ENCODE results near the gene ZNRF1. TPM values are rescaled to one million over a fixed set of nuclear protein-coding genes. Genes with fewer than 3 reads are reported as not detected.
A peak's percentile ranks its signal among the peaks of the same experiment; 100 is the strongest.

ZNRF1 gene
- total and polyA plus RNA-seq, 10 of the 15 experiments (the other 5 are each of a cell fraction or from before 2014, with no cell fraction given), result 5.8 to 25.9 (median 14.3) TPM

GRCh38 chr16:75095204-75095621 is 96.4 kb downstream of the ZNRF1 start:
- FAIRE-seq (no peak), DNase-seq (ENCODE audit: low read depth, low spot score) (no peak), ATAC-seq (peak; percentile 59)
- no peaks in the 10 kb centered on the region for H4K20me1 ChIP-seq (ENCODE audit: control insufficient read depth, insufficient read depth)
- no peak overlapping the region for H3K27ac ChIP-seq (ENCODE audit: control insufficient read depth, insufficient read depth)
- H3K79me2 ChIP-seq (ENCODE audit: control insufficient read depth, insufficient read depth, low read length), result no peaks in the 10 kb centered on the region; the same call in 1 of the 2 replicates
- H3K27me3 ChIP-seq (replicated peaks in 1 of 2; ENCODE audit: control insufficient read depth in 2 of 2, insufficient read depth in 2 of 2, low read length in 1 of 2), result no peaks in the 10 kb centered on the region
- ChIA-PET SMC1A (ENCODE audit: uncharacterized antibody, unreplicated experiment) (no interaction called here), POLR2A (no interaction called here), RAD21 (ENCODE audit: unreplicated experiment) (no interaction called here), CTCF (interaction anchor here (1.8 kb wide), 1 partner anchor 16 kb away, joined by 6 read pairs; no protein-coding TSS in a partner anchor)
- no TSS peak for BruUV-seq (replicated peaks)
- H3K4me2 ChIP-seq (ENCODE audit: control insufficient read depth, insufficient read depth), result no peak overlapping the region
- H2AFZ ChIP-seq (ENCODE audit: control insufficient read depth, low read depth, low read length), result no peak overlapping the region
- no peak overlapping the region for H3K9ac ChIP-seq (ENCODE audit: control insufficient read depth, insufficient read depth, low read length)
- in situ Hi-C loops (cut with MboI), result no loop called here
- no peak overlapping the region for H3K4me3 ChIP-seq
- H3K4me1 ChIP-seq (ENCODE audit: control insufficient read depth, insufficient read depth, low read length), result peaks cover 23% of the 10 kb centered on the region
- H3K9me3 ChIP-seq (replicated peaks; ENCODE audit: control insufficient read depth, insufficient read depth, low read length), result no peaks in the 10 kb centered on the region
- intact Hi-C loops (cut with micrococcal nuclease; ENCODE audit: unreplicated experiment), result no loop called here
- WGBS (ENCODE audit: insufficient coverage, insufficient replicate concordance, low lambda C conversion rate, missing lambda C conversion rate), result 62% methylated on average over 12 of the region's 14 CpGs
- no peaks in the 10 kb centered on the region for H3K36me3 ChIP-seq (ENCODE audit: control insufficient read depth in 2 of 2, insufficient read depth in 2 of 2, low read length in 1 of 2)
- no peak for TF ChIP-seq ZBTB4 (CRISPR knock-in tag; IDR thresholded peaks at IDR 0.05)
- TF ChIP-seq RUNX3 (IDR thresholded peaks at IDR 0.05; ENCODE audit: low read length), result peak; percentile 66
- TF ChIP-seq SREBF1 (IDR thresholded peaks at IDR 0.05; ENCODE audit: low read length), result no peak
- no peak for TF ChIP-seq TARDBP (IDR thresholded peaks at IDR 0.05; ENCODE audit: borderline replicate concordance)
- no peak for TF ChIP-seq ZBTB11 (CRISPR knock-in tag; IDR thresholded peaks at IDR 0.05)
- 0 out of 6 replicates have a peak, but pooled peaks of 1 of the 3 experiments have one; percentile 17 for TF ChIP-seq CTCF (IDR thresholded peaks at IDR 0.05 in 2 of 3, conservative IDR thresholded peaks at IDR 0.05 in 1 of 3; ENCODE audit: control insufficient read depth in 2 of 3, extremely low read depth in 1 of 3, insufficient read depth in 1 of 3, low read depth in 3 of 3, low read length in 3 of 3)
- no peak for TF ChIP-seq CHD4 (IDR thresholded peaks at IDR 0.05)
- peak; percentile 82 for TF ChIP-seq MEF2B (IDR thresholded peaks at IDR 0.05; ENCODE audit: partially characterized antibody, poor library complexity, severe bottlenecking)
- no peak for TF ChIP-seq JUND (IDR thresholded peaks at IDR 0.05; ENCODE audit: low read depth, low read length)
- TF ChIP-seq ATF2 (IDR thresholded peaks at IDR 0.05; ENCODE audit: low read length), result no peak
- TF ChIP-seq TCF12 (IDR thresholded peaks at IDR 0.05; ENCODE audit: low read depth, low read length), result no peak
- no peak for TF ChIP-seq HDAC6 (IDR thresholded peaks at IDR 0.05; ENCODE audit: unreplicated experiment)
- no peak for TF ChIP-seq MYB (IDR thresholded peaks at IDR 0.05; ENCODE audit: borderline replicate concordance, low read depth, low read length)

All from GM12878 (cell line).